ENCODE measurements around the gene KCNJ4.
"Not testable (repeated sequence)": the region's sequence is repeated elsewhere in the genome, so short reads cannot be mapped to it uniquely, and the experiment has no call there.

GRCh38 chr22:38398181-38398608, 56.8 kb downstream of the KCNJ4 start:
- not testable (repeated sequence) for TF ChIP-seq POLR2A (IDR thresholded peaks at IDR 0.05; ENCODE audit: low read depth, low read length); HSF1 (IDR thresholded peaks at IDR 0.05; ENCODE audit: low read depth, low read length); RELA (IDR thresholded peaks at IDR 0.05; ENCODE audit: borderline replicate concordance, partially characterized antibody); CTCF (IDR thresholded peaks at IDR 0.05 in 2 of 3, conservative IDR thresholded peaks at IDR 0.05 in 1 of 3; ENCODE audit: control insufficient read depth in 2 of 3, extremely low read depth in 1 of 3, insufficient read depth in 1 of 3, low read depth in 3 of 3, low read length in 3 of 3); KLF5 (IDR thresholded peaks at IDR 0.05; ENCODE audit: partially characterized antibody)
- TF ChIP-seq POLR2AphosphoS5 (IDR thresholded peaks at IDR 0.05; ENCODE audit: low read length): peak; percentile 29; the same call in 1 of the 2 replicates
